Measurements from ENCODE around the gene SPOCK3. TPM values are rescaled to one million over a fixed set of nuclear protein-coding genes. Genes with fewer than 3 reads are reported as not detected.

SPOCK3 gene
- total and polyA plus RNA-seq, 3 donors from 2014 or later, result 0.16 to 1.5 (median 0.68) TPM

- H3K4me3 ChIP-seq, result no peak overlapping the region
- no peaks in the 10 kb centered on the region for H3K36me3 ChIP-seq (ENCODE audit: low read depth, missing control alignments)
- DNase-seq, result no peak
- intact Hi-C loops (cut with DNase I; ENCODE audit: low total_unique reads), result no loop called here
- H3K9me3 ChIP-seq, result no peaks in the 10 kb centered on the region
- H3K27me3 ChIP-seq, result no peaks in the 10 kb centered on the region
- WGBS, 2 donors, result 62 to 69% methylated on average over 3 of the region's 3 CpGs
- no peaks in the 10 kb centered on the region for H3K4me1 ChIP-seq
- no peak overlapping the region for H3K27ac ChIP-seq
- TF ChIP-seq CTCF (IDR thresholded peaks at IDR 0.05) (no peak), POLR2A (IDR thresholded peaks at IDR 0.05) (no peak)
Observed at GRCh38 chr4:166924424-166924823, 309.9 kb downstream of the SPOCK3 start.

GRCh38 chr4:166913926-166914325 is 320.4 kb downstream of the SPOCK3 start:
- H3K36me3 ChIP-seq (ENCODE audit: low read depth, missing control alignments), result no peaks in the 10 kb centered on the region
- intact Hi-C loops (cut with DNase I; ENCODE audit: low total_unique reads), result no loop called here
- DNase-seq, result no peak
- no peak overlapping the region for H3K27ac ChIP-seq
- no peak for TF ChIP-seq CTCF (IDR thresholded peaks at IDR 0.05)
- no peak for TF ChIP-seq POLR2A (IDR thresholded peaks at IDR 0.05)
- 53% methylated on average over 4 of the region's 4 CpGs for WGBS, 2 donors
- H3K9me3 ChIP-seq, result no peaks in the 10 kb centered on the region
- H3K4me1 ChIP-seq, result no peaks in the 10 kb centered on the region
- no peak overlapping the region for H3K4me3 ChIP-seq
- H3K27me3 ChIP-seq, result no peaks in the 10 kb centered on the region

GRCh38 chr4:166903408-166903807 is 330.9 kb downstream of the SPOCK3 start:
- DNase-seq, result no peak
- Histone ChIP-seq H3K4me3 (no peak overlapping the region), H3K9me3 (no peaks in the 10 kb centered on the region), H3K4me1 (no peaks in the 10 kb centered on the region), H3K36me3 (ENCODE audit: low read depth, missing control alignments) (no peaks in the 10 kb centered on the region), H3K27ac (no peak overlapping the region), H3K27me3 (no peaks in the 10 kb centered on the region)
- TF ChIP-seq CTCF (IDR thresholded peaks at IDR 0.05) (no peak), POLR2A (IDR thresholded peaks at IDR 0.05) (no peak)
- intact Hi-C loops (cut with DNase I; ENCODE audit: low total_unique reads), result no loop called here
- WGBS, 2 donors, result 91 to 92% methylated on average over 5 of the region's 5 CpGs

DNA sequence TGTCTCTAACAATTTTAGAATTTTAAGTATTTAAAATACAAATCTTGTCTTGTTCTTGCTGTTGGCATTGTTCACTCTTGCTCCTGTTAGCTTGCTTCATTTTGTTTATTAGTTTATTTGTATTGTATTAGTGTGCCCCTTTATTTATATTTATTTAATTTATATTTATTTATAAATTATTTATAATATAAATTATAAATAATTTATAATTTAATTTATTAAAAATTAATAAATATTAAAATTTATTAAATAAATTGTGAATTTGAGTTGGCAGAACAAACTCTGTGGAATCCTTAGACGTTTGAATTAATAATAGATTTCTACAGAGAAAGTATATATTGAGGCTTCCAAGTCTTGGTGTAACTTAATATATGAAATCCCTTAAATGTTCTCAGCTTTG is 331.4 kb downstream of the SPOCK3 start:
- no peaks in the 10 kb centered on the region for H3K27me3 ChIP-seq
- TF ChIP-seq CTCF (IDR thresholded peaks at IDR 0.05) (no peak), POLR2A (IDR thresholded peaks at IDR 0.05) (no peak)
- no peak overlapping the region for H3K27ac ChIP-seq
- WGBS, 2 donors, result 62 to 68% methylated on average over 1 of the region's 1 CpG
- no peak overlapping the region for H3K4me3 ChIP-seq
- no peak for DNase-seq
- H3K4me1 ChIP-seq, result no peaks in the 10 kb centered on the region
- H3K36me3 ChIP-seq (ENCODE audit: low read depth, missing control alignments), result no peaks in the 10 kb centered on the region
- intact Hi-C loops (cut with DNase I; ENCODE audit: low total_unique reads), result no loop called here
- H3K9me3 ChIP-seq, result no peaks in the 10 kb centered on the region

GRCh38 chr4:166896254-166896653 is 338.0 kb downstream of the SPOCK3 start:
- Histone ChIP-seq H3K4me3 (no peak overlapping the region), H3K27ac (no peak overlapping the region), H3K4me1 (no peaks in the 10 kb centered on the region), H3K27me3 (no peaks in the 10 kb centered on the region), H3K36me3 (ENCODE audit: low read depth, missing control alignments) (no peaks in the 10 kb centered on the region), H3K9me3 (no peaks in the 10 kb centered on the region)
- TF ChIP-seq CTCF (IDR thresholded peaks at IDR 0.05) (no peak), POLR2A (IDR thresholded peaks at IDR 0.05) (no peak)
- DNase-seq, result no peak
- 55 to 58% methylated on average over 3 of the region's 3 CpGs for WGBS, 2 donors
- intact Hi-C loops (cut with DNase I; ENCODE audit: low total_unique reads), result no loop called here
